ENCODE data around the gene AZU1. TPM values are rescaled to one million over a fixed set of nuclear protein-coding genes. Genes with fewer than 3 reads are reported as not detected.

AZU1 gene
- total RNA-seq, 1 donor from 2014 or later: 0.75 TPM

DNA sequence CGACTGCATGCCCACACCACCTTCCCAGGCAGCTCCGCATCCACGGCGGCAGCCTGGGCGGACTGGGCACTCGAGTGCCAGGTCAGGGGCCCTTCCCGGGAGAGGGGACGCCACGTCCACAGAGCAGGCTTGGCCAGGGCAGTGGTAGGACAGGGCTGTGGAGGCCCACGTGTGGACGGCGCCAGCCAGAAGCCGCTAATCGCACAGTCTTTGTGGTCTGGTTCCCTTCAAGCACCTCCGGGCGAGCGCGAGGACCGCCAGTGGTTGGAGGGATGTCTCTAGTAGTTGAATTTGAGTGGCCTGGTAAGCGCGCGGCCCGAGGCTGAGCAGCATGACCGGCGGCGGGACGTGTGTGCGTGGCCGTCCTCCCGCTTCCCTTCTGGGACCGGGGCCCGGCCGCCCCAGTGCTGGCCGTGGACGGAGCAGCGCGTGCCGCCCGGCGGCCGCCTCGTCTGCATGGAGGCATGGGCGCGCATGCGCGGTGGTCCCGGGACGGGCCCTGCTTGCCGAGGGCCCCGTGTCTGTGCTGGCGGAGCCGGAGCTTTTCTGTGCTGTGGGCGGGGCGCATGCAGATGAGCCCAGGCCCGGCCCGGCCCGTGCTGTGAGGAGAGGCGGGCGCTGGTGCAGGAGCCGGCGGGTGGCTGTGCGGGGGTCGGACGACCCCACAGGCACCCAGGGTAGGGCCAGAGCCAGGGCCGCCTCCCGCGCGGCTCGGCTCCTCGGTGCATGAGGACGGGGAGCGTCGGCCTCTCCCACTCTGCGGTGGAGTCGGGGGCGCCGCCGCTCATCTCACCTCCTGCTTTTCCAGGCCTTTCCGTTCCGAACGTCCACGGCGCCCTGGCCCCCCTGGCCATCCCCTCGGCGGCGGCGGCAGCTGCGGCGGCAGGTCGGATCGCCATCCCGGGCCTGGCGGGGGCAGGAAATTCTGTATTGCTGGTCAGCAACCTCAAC is 21.8 kb upstream of the AZU1 start:
- H3K36me3 ChIP-seq: peaks cover 93% of the 10 kb centered on the region
- H3K9me3 ChIP-seq: no peaks in the 10 kb centered on the region
- no peak for TF ChIP-seq CTCF (IDR thresholded peaks at IDR 0.05)
- DNase-seq: peak; percentile 64
- peaks cover 25% of the 10 kb centered on the region for H3K4me1 ChIP-seq
- no peak overlapping the region for H3K4me3 ChIP-seq
- no peak for ATAC-seq
- no peak overlapping the region for H3K27ac ChIP-seq
- H3K27me3 ChIP-seq: no peaks in the 10 kb centered on the region
- intact Hi-C loops (cut with DNase I): no loop called here

DNA sequence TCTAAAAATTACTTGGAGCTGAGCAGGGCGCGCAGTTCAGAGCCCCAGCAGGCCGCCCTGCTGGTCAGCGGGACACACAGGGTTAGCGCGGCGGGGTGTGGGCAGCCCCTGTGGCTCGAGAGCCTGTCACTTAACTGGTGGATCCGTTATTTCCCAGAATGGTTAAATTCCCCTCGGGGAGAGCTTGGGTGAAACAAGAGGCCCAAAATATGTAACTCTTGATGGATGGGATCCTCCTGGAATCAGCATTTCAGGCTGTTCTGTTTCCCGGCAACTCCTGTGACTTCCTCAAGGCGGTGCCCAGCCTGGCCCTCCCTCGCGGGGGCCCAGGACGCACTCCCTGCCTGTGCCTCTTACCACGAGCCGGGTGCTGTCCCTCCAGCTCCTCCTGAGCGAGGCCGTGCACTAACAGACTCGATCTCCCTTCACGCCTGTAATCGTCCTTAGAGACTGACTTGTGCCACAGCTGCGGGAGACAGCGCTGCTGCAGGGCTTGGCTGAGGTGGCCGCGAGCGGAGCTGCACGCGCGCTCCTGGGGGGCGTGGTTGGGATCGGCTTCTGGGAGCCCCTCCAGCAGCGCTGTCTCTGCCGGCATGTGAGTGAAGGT is 20.7 kb upstream of the AZU1 start:
- no peak overlapping the region for H3K4me3 ChIP-seq
- H3K27me3 ChIP-seq: no peaks in the 10 kb centered on the region
- intact Hi-C loops (cut with DNase I): no loop called here
- peaks cover 95% of the 10 kb centered on the region for H3K36me3 ChIP-seq
- H3K4me1 ChIP-seq: peaks cover 14% of the 10 kb centered on the region
- peak; percentile 58 for DNase-seq
- no peak overlapping the region for H3K27ac ChIP-seq
- no peak for ATAC-seq
- no peaks in the 10 kb centered on the region for H3K9me3 ChIP-seq
- TF ChIP-seq CTCF (IDR thresholded peaks at IDR 0.05): no peak

GRCh38 chr19:807627-808422 is 19.8 kb upstream of the AZU1 start:
- H3K36me3 ChIP-seq: peaks cover 94% of the 10 kb centered on the region
- no peaks in the 10 kb centered on the region for H3K9me3 ChIP-seq
- no peak for TF ChIP-seq CTCF (IDR thresholded peaks at IDR 0.05)
- ATAC-seq: no peak
- H3K4me1 ChIP-seq: peaks cover 5% of the 10 kb centered on the region
- no peak overlapping the region for H3K4me3 ChIP-seq
- H3K27ac ChIP-seq: no peak overlapping the region
- peak; percentile 48 for DNase-seq
- intact Hi-C loops (cut with DNase I): no loop called here
- no peaks in the 10 kb centered on the region for H3K27me3 ChIP-seq

GRCh38 chr19:808423-808775 is 19.2 kb upstream of the AZU1 start:
- ATAC-seq (no peak), DNase-seq (peak; percentile 60)
- peaks cover 88% of the 10 kb centered on the region for H3K36me3 ChIP-seq
- intact Hi-C loops (cut with DNase I): no loop called here
- no peak overlapping the region for H3K4me3 ChIP-seq
- TF ChIP-seq CTCF (IDR thresholded peaks at IDR 0.05): no peak
- H3K9me3 ChIP-seq: no peaks in the 10 kb centered on the region
- no peaks in the 10 kb centered on the region for H3K4me1 ChIP-seq
- H3K27me3 ChIP-seq: no peaks in the 10 kb centered on the region
- H3K27ac ChIP-seq: no peak overlapping the region

- Histone ChIP-seq H3K4me1 (no peaks in the 10 kb centered on the region), H3K27me3 (no peaks in the 10 kb centered on the region), H3K36me3 (peaks cover 70% of the 10 kb centered on the region), H3K27ac (no peak overlapping the region), H3K9me3 (no peaks in the 10 kb centered on the region), H3K4me3 (no peak overlapping the region)
- TF ChIP-seq CTCF (IDR thresholded peaks at IDR 0.05): no peak
- intact Hi-C loops (cut with DNase I): no loop called here
- DNase-seq (peak; percentile 54), ATAC-seq (no peak)
Observed at GRCh38 chr19:810077-810855, 17.4 kb upstream of the AZU1 start.
